ENCODE results near the gene SLFN11.
A peak's percentile ranks its signal among the peaks of the same experiment; 100 is the strongest.

The SLFN11 gene

DNA sequence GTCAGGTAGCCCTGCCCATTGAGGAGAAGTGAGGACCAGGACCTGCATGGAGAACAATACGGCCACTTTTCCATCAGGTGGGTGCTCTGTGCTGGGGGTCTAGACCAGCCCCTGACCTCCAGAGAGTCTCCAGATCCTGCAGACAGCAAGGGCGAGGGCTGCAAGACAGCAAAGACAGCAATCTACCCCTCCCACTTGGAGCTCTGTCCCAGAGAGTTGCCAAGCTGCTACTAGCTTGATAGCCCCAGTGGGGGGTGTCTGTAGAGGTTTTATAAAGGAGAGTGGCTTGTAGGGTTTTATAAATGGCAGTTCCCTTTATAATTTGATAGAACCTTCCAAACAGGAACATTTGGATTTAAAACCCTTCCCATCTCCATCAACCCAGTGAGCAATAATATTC, 16.7 kb upstream of the SLFN11 start:
- Histone ChIP-seq H3K4me3 (no peak overlapping the region), H3K4me2 (no peak overlapping the region), H3K27me3 (no peaks in the 10 kb centered on the region), H4K20me1 (no peaks in the 10 kb centered on the region), H3K9ac (no peak overlapping the region), H3K36me3 (no peaks in the 10 kb centered on the region), H3K27ac (no peak overlapping the region), H3K4me1 (no peaks in the 10 kb centered on the region), H3K9me3 (no peaks in the 10 kb centered on the region)
- TF ChIP-seq Cebpa-rat (IDR thresholded peaks at IDR 0.05), result no peak

DNA sequence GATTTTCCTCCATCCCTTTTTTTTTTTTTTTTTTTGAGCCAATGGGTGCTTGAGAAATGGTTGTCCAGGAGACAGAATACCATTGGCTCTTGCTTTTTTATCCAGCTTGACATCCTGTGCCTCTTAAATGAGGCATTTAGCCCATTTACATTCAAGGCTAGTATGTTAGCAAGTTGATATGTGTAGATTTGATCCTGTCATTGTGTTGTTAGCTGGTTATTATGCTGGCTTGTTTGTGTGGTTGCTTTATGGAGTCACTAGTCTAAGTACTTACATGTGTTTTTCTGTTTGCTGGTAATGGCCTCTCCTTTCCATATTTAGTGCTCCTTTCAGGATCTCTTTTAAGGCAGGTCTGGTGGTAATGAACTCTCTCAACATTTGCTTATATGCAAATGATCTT, 14.1 kb upstream of the SLFN11 start:
- Histone ChIP-seq H3K9ac (no peak overlapping the region), H3K9me3 (peaks cover 17% of the 10 kb centered on the region), H4K20me1 (no peaks in the 10 kb centered on the region), H3K4me2 (no peak overlapping the region), H3K4me3 (no peak overlapping the region), H3K27ac (no peak overlapping the region), H3K36me3 (no peaks in the 10 kb centered on the region), H3K4me1 (no peaks in the 10 kb centered on the region), H3K27me3 (no peaks in the 10 kb centered on the region)
- no peak for TF ChIP-seq Cebpa-rat (IDR thresholded peaks at IDR 0.05)

DNA sequence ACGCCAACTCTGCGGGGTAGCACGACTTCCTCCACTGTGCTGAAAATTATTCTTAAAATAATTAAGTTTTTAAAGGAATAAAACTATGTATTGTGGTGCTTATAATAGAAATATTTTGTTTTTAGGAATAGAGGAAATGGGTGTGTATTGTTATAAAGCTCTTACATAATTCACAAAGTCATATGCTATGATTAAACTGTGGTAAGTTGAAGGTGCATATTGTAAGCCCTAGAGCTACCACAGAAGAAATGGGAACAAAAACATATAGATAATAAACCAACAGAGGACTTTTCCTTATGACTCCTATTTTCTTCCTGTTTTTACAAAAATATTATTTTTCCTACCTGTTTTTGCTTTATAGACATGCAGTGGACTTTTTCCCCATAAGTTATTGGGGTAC, 4.3 kb upstream of the SLFN11 start:
- Histone ChIP-seq H3K9ac (no peak overlapping the region), H3K4me3 (no peak overlapping the region), H3K36me3 (no peaks in the 10 kb centered on the region), H3K9me3 (peaks cover 18% of the 10 kb centered on the region), H4K20me1 (no peaks in the 10 kb centered on the region), H3K4me1 (peaks cover 17% of the 10 kb centered on the region), H3K27me3 (no peaks in the 10 kb centered on the region), H3K4me2 (no peak overlapping the region), H3K27ac (no peak overlapping the region)
- TF ChIP-seq Cebpa-rat (IDR thresholded peaks at IDR 0.05), result no peak

GRCh38 chr17:35377068-35377467, 3.6 kb upstream of the SLFN11 start:
- Histone ChIP-seq H3K9ac (no peak overlapping the region), H3K4me1 (peaks cover 18% of the 10 kb centered on the region), H3K9me3 (peaks cover 13% of the 10 kb centered on the region), H3K36me3 (no peaks in the 10 kb centered on the region), H3K27me3 (no peaks in the 10 kb centered on the region), H3K4me3 (no peak overlapping the region), H4K20me1 (no peaks in the 10 kb centered on the region), H3K27ac (no peak overlapping the region), H3K4me2 (no peak overlapping the region)
- TF ChIP-seq Cebpa-rat (IDR thresholded peaks at IDR 0.05), result no peak

DNA sequence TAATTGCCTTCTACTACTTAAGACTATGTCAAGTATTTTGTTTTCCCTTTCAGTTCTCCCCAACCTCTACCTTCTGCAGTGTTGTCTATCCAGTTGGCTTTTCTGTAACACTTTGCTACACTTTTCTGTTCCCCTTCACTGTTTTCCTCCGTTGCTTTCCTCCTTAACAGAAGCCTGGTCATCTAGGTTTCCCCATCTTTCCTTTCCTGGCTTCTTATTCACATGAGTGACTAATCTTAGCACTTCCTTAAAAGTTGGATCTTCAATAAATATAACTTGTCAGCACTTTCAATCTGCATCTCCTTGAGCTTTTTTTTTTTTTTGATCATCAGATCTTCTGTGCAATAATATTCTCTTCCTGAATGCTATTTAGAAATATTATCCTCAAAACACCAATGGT, 2.8 kb upstream of the SLFN11 start:
- H3K27ac ChIP-seq, result 0 out of 2 replicates have a peak overlapping the region, but pooled peaks have one; percentile 28

DNA sequence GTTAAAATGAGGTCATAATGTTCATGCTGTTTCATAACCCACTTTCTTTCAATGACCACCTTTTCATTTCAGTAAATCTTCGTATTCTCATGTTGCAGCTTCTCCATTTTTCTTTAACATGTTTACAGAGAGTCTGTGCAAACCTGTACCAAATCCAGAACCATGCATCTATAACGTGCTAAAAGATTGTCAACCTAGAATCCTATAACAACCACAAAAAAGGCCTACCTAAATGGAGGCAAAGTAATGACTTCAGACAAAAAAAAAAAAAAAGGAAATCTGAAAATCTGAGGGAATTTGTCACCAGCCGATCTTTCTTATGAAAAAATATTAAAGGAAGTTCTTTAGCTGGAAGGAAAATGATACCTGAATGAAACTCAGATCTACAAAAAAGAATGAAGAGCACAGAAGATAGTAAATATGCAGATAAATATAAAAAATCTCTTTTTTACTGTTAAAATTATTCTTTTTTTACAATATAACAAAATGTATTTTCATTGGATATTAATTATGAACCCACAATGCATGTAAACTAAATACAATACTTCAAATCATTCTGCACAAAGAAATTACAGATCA, 1.4 kb upstream of the SLFN11 start:
- peak overlapping the region; percentile 91 for H3K9ac ChIP-seq
- H4K20me1 ChIP-seq, result 0 out of 2 replicates have a peak, but pooled peaks cover 2% of the 10 kb centered on the region
- peak overlapping the region; percentile 81 for H3K4me2 ChIP-seq
- peaks cover 31% of the 10 kb centered on the region for H3K4me1 ChIP-seq
- peak overlapping the region; percentile 83 for H3K4me3 ChIP-seq
- no peaks in the 10 kb centered on the region for H3K27me3 ChIP-seq
- peaks cover 10% of the 10 kb centered on the region; the same call in 1 of the 2 replicates for H3K36me3 ChIP-seq
- H3K27ac ChIP-seq, result peak overlapping the region; percentile 93
- TF ChIP-seq Cebpa-rat (IDR thresholded peaks at IDR 0.05), result no peak
- peaks cover 20% of the 10 kb centered on the region for H3K9me3 ChIP-seq

More for the DNA sequence above, 2.8 kb upstream of the SLFN11 start:
- peak overlapping the region; percentile 44 for H3K4me2 ChIP-seq
- H3K9me3 ChIP-seq, result peaks cover 13% of the 10 kb centered on the region
- TF ChIP-seq Cebpa-rat (IDR thresholded peaks at IDR 0.05), result no peak
- H3K27me3 ChIP-seq, result no peaks in the 10 kb centered on the region
- peaks cover 27% of the 10 kb centered on the region for H3K4me1 ChIP-seq
- H3K36me3 ChIP-seq, result no peaks in the 10 kb centered on the region
- H4K20me1 ChIP-seq, result no peaks in the 10 kb centered on the region
- no peak overlapping the region for H3K4me3 ChIP-seq
- no peak overlapping the region for H3K9ac ChIP-seq

- Histone ChIP-seq H3K9me3 (peaks cover 22% of the 10 kb centered on the region), H3K27ac (peak overlapping the region; percentile 93), H4K20me1 (peaks cover 9% of the 10 kb centered on the region), H3K9ac (peak overlapping the region; percentile 91), H3K36me3 (peaks cover 17% of the 10 kb centered on the region), H3K4me3 (peak overlapping the region; percentile 83), H3K27me3 (no peaks in the 10 kb centered on the region), H3K4me1 (peaks cover 37% of the 10 kb centered on the region), H3K4me2 (peak overlapping the region; percentile 81)
- no peak for TF ChIP-seq Cebpa-rat (IDR thresholded peaks at IDR 0.05)
Observed at GRCh38 chr17:35373984-35374765, 754 bp upstream of the SLFN11 start.

- Histone ChIP-seq H3K4me2 (peak overlapping the region; percentile 81), H3K9me3 (peaks cover 22% of the 10 kb centered on the region), H3K36me3 (peaks cover 28% of the 10 kb centered on the region), H3K4me3 (peak overlapping the region; percentile 83), H3K27me3 (no peaks in the 10 kb centered on the region), H3K4me1 (peaks cover 49% of the 10 kb centered on the region), H4K20me1 (peaks cover 20% of the 10 kb centered on the region), H3K27ac (peak overlapping the region; percentile 93), H3K9ac (peak overlapping the region; percentile 91)
- no peak for TF ChIP-seq Cebpa-rat (IDR thresholded peaks at IDR 0.05)
Observed at GRCh38 chr17:35372846-35373533, 431 bp downstream of the SLFN11 start.

DNA sequence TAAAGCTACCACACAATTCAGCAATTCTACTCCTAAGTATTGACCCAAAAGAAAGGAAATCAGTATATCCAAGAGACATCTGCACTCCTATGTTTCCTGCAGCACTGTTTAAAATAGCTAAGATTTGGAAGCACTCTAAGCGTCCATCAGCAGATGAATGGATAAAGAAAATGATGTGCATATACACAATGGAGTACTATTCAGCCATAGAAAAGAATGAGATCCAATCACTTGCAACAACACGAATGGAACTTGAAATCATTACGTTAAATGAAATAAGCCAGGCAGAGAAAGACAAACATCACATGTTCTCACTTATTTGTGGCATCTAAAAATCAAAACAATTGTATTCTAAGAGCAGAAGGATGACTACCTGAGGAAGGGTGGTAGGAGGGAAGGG, 1.5 kb downstream of the SLFN11 start:
- H3K9ac ChIP-seq, result 0 out of 2 replicates have a peak overlapping the region, but pooled peaks have one; percentile 91

More for the DNA sequence above, 1.5 kb downstream of the SLFN11 start:
- H3K4me1 ChIP-seq, result peaks cover 59% of the 10 kb centered on the region
- H3K27me3 ChIP-seq, result no peaks in the 10 kb centered on the region
- H4K20me1 ChIP-seq, result peaks cover 31% of the 10 kb centered on the region
- peak overlapping the region; percentile 78 for H3K4me2 ChIP-seq
- peaks cover 38% of the 10 kb centered on the region for H3K36me3 ChIP-seq
- H3K9me3 ChIP-seq, result peaks cover 22% of the 10 kb centered on the region
- no peak for TF ChIP-seq Cebpa-rat (IDR thresholded peaks at IDR 0.05)
- H3K4me3 ChIP-seq, result peak overlapping the region; percentile 83
- peak overlapping the region; percentile 93 for H3K27ac ChIP-seq

Data from BLaER1 (cell line).